Measurements from ENCODE around the gene CFTR. TPM values are rescaled to one million over a fixed set of nuclear protein-coding genes. Genes with fewer than 3 reads are reported as not detected.

The CFTR gene
- total RNA-seq, 1 donor, result not detected

GRCh38 chr7:117567781-117568180, 88.0 kb downstream of the CFTR start:
- H3K4me3 ChIP-seq (ENCODE audit: insufficient read depth, low read length), result no peak overlapping the region
- no peak for DNase-seq (ENCODE audit: insufficient read length, low spot score, missing footprints)
- H3K79me2 ChIP-seq (ENCODE audit: insufficient read depth, low read length), result no peaks in the 10 kb centered on the region
- no peak overlapping the region for H2AFZ ChIP-seq (ENCODE audit: low read length)
- H3K27ac ChIP-seq (ENCODE audit: low read depth, low read length), result no peak overlapping the region
- H3K9me3 ChIP-seq (ENCODE audit: low read depth, low read length), result no peaks in the 10 kb centered on the region
- H3K36me3 ChIP-seq (ENCODE audit: insufficient read depth, low read length), result no peaks in the 10 kb centered on the region
- no peak for TF ChIP-seq CTCF (IDR thresholded peaks at IDR 0.05; ENCODE audit: extremely low read depth, low read depth, low read length)
- H3K4me1 ChIP-seq (ENCODE audit: insufficient read depth, low read length), result no peaks in the 10 kb centered on the region
- H3K27me3 ChIP-seq (ENCODE audit: insufficient read depth, low read length), result no peaks in the 10 kb centered on the region
- no peak overlapping the region for H3K4me2 ChIP-seq (ENCODE audit: insufficient read depth, low read length)
- no peaks in the 10 kb centered on the region for H4K20me1 ChIP-seq (ENCODE audit: insufficient read depth, low read length)

GRCh38 chr7:117572856-117573620, 93.2 kb downstream of the CFTR start:
- H2AFZ ChIP-seq (ENCODE audit: low read length), result no peak overlapping the region
- H3K4me2 ChIP-seq (ENCODE audit: insufficient read depth, low read length), result no peak overlapping the region
- no peak for DNase-seq (ENCODE audit: insufficient read length, low spot score, missing footprints)
- H4K20me1 ChIP-seq (ENCODE audit: insufficient read depth, low read length), result no peaks in the 10 kb centered on the region
- H3K36me3 ChIP-seq (ENCODE audit: insufficient read depth, low read length), result no peaks in the 10 kb centered on the region
- H3K79me2 ChIP-seq (ENCODE audit: insufficient read depth, low read length), result no peaks in the 10 kb centered on the region
- H3K9me3 ChIP-seq (ENCODE audit: low read depth, low read length), result no peaks in the 10 kb centered on the region
- TF ChIP-seq CTCF (IDR thresholded peaks at IDR 0.05; ENCODE audit: extremely low read depth, low read depth, low read length), result no peak
- H3K4me3 ChIP-seq (ENCODE audit: insufficient read depth, low read length), result no peak overlapping the region
- H3K4me1 ChIP-seq (ENCODE audit: insufficient read depth, low read length), result no peaks in the 10 kb centered on the region
- no peak overlapping the region for H3K27ac ChIP-seq (ENCODE audit: low read depth, low read length)
- H3K27me3 ChIP-seq (ENCODE audit: insufficient read depth, low read length), result no peaks in the 10 kb centered on the region

- H3K27me3 ChIP-seq (ENCODE audit: insufficient read depth, low read length), result no peaks in the 10 kb centered on the region
- H3K4me3 ChIP-seq (ENCODE audit: insufficient read depth, low read length), result no peak overlapping the region
- no peaks in the 10 kb centered on the region for H3K36me3 ChIP-seq (ENCODE audit: insufficient read depth, low read length)
- H4K20me1 ChIP-seq (ENCODE audit: insufficient read depth, low read length), result no peaks in the 10 kb centered on the region
- DNase-seq (ENCODE audit: insufficient read length, low spot score, missing footprints), result no peak
- H2AFZ ChIP-seq (ENCODE audit: low read length), result no peak overlapping the region
- H3K4me2 ChIP-seq (ENCODE audit: insufficient read depth, low read length), result no peak overlapping the region
- TF ChIP-seq CTCF (IDR thresholded peaks at IDR 0.05; ENCODE audit: extremely low read depth, low read depth, low read length), result no peak
- H3K9me3 ChIP-seq (ENCODE audit: low read depth, low read length), result no peaks in the 10 kb centered on the region
- peaks cover 3% of the 10 kb centered on the region for H3K4me1 ChIP-seq (ENCODE audit: insufficient read depth, low read length)
- no peaks in the 10 kb centered on the region for H3K79me2 ChIP-seq (ENCODE audit: insufficient read depth, low read length)
- H3K27ac ChIP-seq (ENCODE audit: low read depth, low read length), result no peak overlapping the region
These were observed 101.6 kb downstream of the CFTR start for GRCh38 chr7:117581424-117581823.

GRCh38 chr7:117582219-117582704, 102.4 kb downstream of the CFTR start:
- Histone ChIP-seq H3K36me3 (ENCODE audit: insufficient read depth, low read length) (no peaks in the 10 kb centered on the region), H3K4me1 (ENCODE audit: insufficient read depth, low read length) (peaks cover 3% of the 10 kb centered on the region), H3K27ac (ENCODE audit: low read depth, low read length) (no peak overlapping the region), H2AFZ (ENCODE audit: low read length) (no peak overlapping the region), H3K79me2 (ENCODE audit: insufficient read depth, low read length) (no peaks in the 10 kb centered on the region), H3K4me2 (ENCODE audit: insufficient read depth, low read length) (no peak overlapping the region), H3K4me3 (ENCODE audit: insufficient read depth, low read length) (no peak overlapping the region), H3K9me3 (ENCODE audit: low read depth, low read length) (no peaks in the 10 kb centered on the region), H3K27me3 (ENCODE audit: insufficient read depth, low read length) (no peaks in the 10 kb centered on the region), H4K20me1 (ENCODE audit: insufficient read depth, low read length) (no peaks in the 10 kb centered on the region)
- no peak for TF ChIP-seq CTCF (IDR thresholded peaks at IDR 0.05; ENCODE audit: extremely low read depth, low read depth, low read length)
- DNase-seq (ENCODE audit: insufficient read length, low spot score, missing footprints), result no peak
